ENCODE results near the gene PKNOX2.

GRCh38 chr11:125253289-125253688 lies 88.7 kb downstream of the PKNOX2 start:
- TF ChIP-seq ZNF699 (CRISPR knock-in tag; IDR thresholded peaks at IDR 0.05; ENCODE audit: insufficient replicate concordance) (no peak), NFIX (CRISPR knock-in tag; IDR thresholded peaks at IDR 0.05; ENCODE audit: low read depth) (no peak), TOE1 (IDR thresholded peaks at IDR 0.05; ENCODE audit: borderline replicate concordance) (no peak), TOE1 (CRISPR knock-in tag; IDR thresholded peaks at IDR 0.05; ENCODE audit: borderline replicate concordance, low read depth) (no peak), EZH2 (IDR thresholded peaks at IDR 0.05; ENCODE audit: borderline replicate concordance, low read depth, low read length) (no peak), SAFB2 (IDR thresholded peaks at IDR 0.05; ENCODE audit: borderline replicate concordance, low read depth, low read length, severe bottlenecking) (no peak), ZNF76 (CRISPR knock-in tag; IDR thresholded peaks at IDR 0.05; ENCODE audit: borderline replicate concordance) (no peak), ZKSCAN3 (CRISPR knock-in tag; IDR thresholded peaks at IDR 0.05) (no peak)
